GM12878 (cell line): ENCODE results near the gene WDR18. TPM values are rescaled to one million over a fixed set of nuclear protein-coding genes. Genes with fewer than 3 reads are reported as not detected.

Experiments
- ASH2L ChIP-seq: fragments of 300-600, 200-600 bp; sonication (generic); IDR thresholded peaks from 2 replicates; pipeline ENCODE4 v1.6.1; 2017; ENCODE audit warnings: low read depth, mild to moderate bottlenecking, borderline replicate concordance
- BACH1 ChIP-seq: fragments of 450-650 bp; IDR thresholded peaks from 2 replicates; pipeline ENCODE4 v1.6.1; 2017; ENCODE audit warnings: mild to moderate bottlenecking, borderline replicate concordance
- BCL11A ChIP-seq: IDR thresholded peaks from 2 replicates; pipeline ENCODE4 v1.6.1; 2011; ENCODE audit warnings: low read depth, low read length
- BRCA1 ChIP-seq: IDR thresholded peaks from 2 replicates; pipeline ENCODE4 v1.6.1; 2011; ENCODE audit warnings: low read depth, low read length, improper control_type of control experiment
- EGR1 ChIP-seq, 2 experiments: IDR thresholded peaks; 1 replicate in 1 of 2; 2 replicates in 1 of 2; pipeline ENCODE4 v1.6.1; 2011 to 2012; ENCODE audit warnings: low read depth in 2 of 2, low read length in 2 of 2, borderline replicate concordance in 1 of 2, mild to moderate bottlenecking in 1 of 2, moderate library complexity in 1 of 2
- ETV6 ChIP-seq, 2 experiments: fragments of 450-650 bp in 1 of 2; IDR thresholded peaks in 1 of 2; conservative IDR thresholded peaks in 1 of 2; 2 replicates each; pipeline ENCODE4 v1.6.1; 2014; ENCODE audit warnings: antibody characterized with exemption in 1 of 2, borderline replicate concordance in 1 of 2, low read depth in 1 of 2, mild to moderate bottlenecking in 1 of 2, moderate library complexity in 1 of 2
- HDGF ChIP-seq: fragments of 450-650 bp; IDR thresholded peaks from 2 replicates; pipeline ENCODE4 v1.6.1; 2016; ENCODE audit warnings: antibody characterized with exemption
- IRF4 ChIP-seq: IDR thresholded peaks from 2 replicates; pipeline ENCODE4 v1.6.1; 2011; ENCODE audit warnings: low read depth, low read length
- MEF2B ChIP-seq: fragments of 450-650 bp; IDR thresholded peaks from 2 replicates; pipeline ENCODE4 v1.6.1; 2018; ENCODE audit warnings: mild to moderate bottlenecking, moderate library complexity; ENCODE audit not compliant: partially characterized antibody, poor library complexity, severe bottlenecking
- MTA3 ChIP-seq: IDR thresholded peaks from 2 replicates; pipeline ENCODE4 v1.6.1; 2012; ENCODE audit warnings: low read length, inconsistent platforms, borderline replicate concordance
- MYC ChIP-seq: IDR thresholded peaks from 2 replicates; pipeline ENCODE4 v1.6.1; 2011; ENCODE audit warnings: mild to moderate bottlenecking, low read length, moderate library complexity, inconsistent platforms; ENCODE audit not compliant: insufficient read depth, insufficient replicate concordance, insufficient read length, severe bottlenecking
- NFXL1 ChIP-seq: fragments of 450-650 bp; IDR thresholded peaks from 2 replicates; pipeline ENCODE4 v1.6.1; 2017; ENCODE audit warnings: antibody characterized with exemption, mild to moderate bottlenecking, borderline replicate concordance
- NRF1 ChIP-seq: conservative IDR thresholded peaks from 2 replicates; pipeline ENCODE4 v1.6.1; 2011; ENCODE audit warnings: mild to moderate bottlenecking, low read depth, low read length, improper control_type of control experiment
- PML ChIP-seq: IDR thresholded peaks from 2 replicates; pipeline ENCODE4 v1.6.1; 2012; ENCODE audit warnings: low read length, inconsistent platforms
- POLR2A ChIP-seq: IDR thresholded peaks from 2 replicates; pipeline ENCODE4 v1.6.1; 2011; ENCODE audit warnings: low read depth, mild to moderate bottlenecking, low read length
- RFX5 ChIP-seq: IDR thresholded peaks from 2 replicates; pipeline ENCODE4 v1.6.1; 2011; ENCODE audit warnings: low read depth, low read length, improper control_type of control experiment
- SMARCA5 ChIP-seq: fragments of 450-650 bp; IDR thresholded peaks from 2 replicates; pipeline ENCODE4 v1.6.1; 2017; ENCODE audit warnings: mild to moderate bottlenecking
- SPI1 ChIP-seq: IDR thresholded peaks from 2 replicates; pipeline ENCODE4 v1.6.1; 2011; ENCODE audit warnings: low read depth, mild to moderate bottlenecking, low read length, moderate library complexity, borderline replicate concordance; ENCODE audit not compliant: insufficient read depth
- STAT3 ChIP-seq: IDR thresholded peaks from 2 replicates; pipeline ENCODE4 v1.6.1; 2011; ENCODE audit warnings: low read depth, low read length, improper control_type of control experiment
- SUPT20H ChIP-seq: IDR thresholded peaks from 2 replicates; pipeline ENCODE4 v1.6.1; 2011; ENCODE audit warnings: low read depth, mild to moderate bottlenecking, low read length, moderate library complexity, borderline replicate concordance; ENCODE audit not compliant: control insufficient read depth
- ZBTB33 ChIP-seq: fragments of 450-650 bp; IDR thresholded peaks from 2 replicates; pipeline ENCODE4 v1.6.1; 2017; ENCODE audit warnings: mild to moderate bottlenecking
- ZNF384 ChIP-seq: IDR thresholded peaks from 2 replicates; pipeline ENCODE4 v1.6.1; 2012; ENCODE audit warnings: low read depth, mild to moderate bottlenecking, low read length, improper control_type of control experiment, borderline replicate concordance
- polyA plus RNA-seq, 11 experiments: library from polyadenylated mRNA; depleted of rRNA in 4 of 11; unstranded in 6 of 11; stranded (reverse) in 5 of 11; fragments of >200 nt; fragmentation: Nextera tagmentation in 4 of 11; fragmentation: Illumina TruSeq in 1 of 11; extraction: Ambion mirVana in 4 of 11; extraction: Trizol in 1 of 11; gene quantifications; 1 replicate in 1 of 11; 2 replicates in 10 of 11; pipeline versions ENCODE4 v1.2.1 to v1.2.3, GENCODE V29; 2011 to 2016; ENCODE audit warnings: inconsistent platforms in 2 of 11, missing spikeins in 2 of 11, low read depth in 1 of 11
- total RNA-seq, 4 experiments: library from RNA; depleted of rRNA in 3 of 4; stranded (reverse); fragments of >200 nt in 3 of 4; fragmentation: Illumina TruSeq in 1 of 4; extraction: Trizol in 1 of 4; gene quantifications; 2 replicates each; pipeline versions ENCODE4 v1.2.1 to v1.2.3, GENCODE V29; 2013 to 2021
- TF ChIP-seq, protein P1 (sequence below): fragments of 150-350 bp; IDR thresholded peaks from 2 replicates; pipeline ENCODE4 v1.6.1; 2014; ENCODE audit warnings: mild to moderate bottlenecking, low read depth, low read length
- TF ChIP-seq, protein P2 (sequence below): IDR thresholded peaks from 2 replicates; pipeline ENCODE4 v1.6.1; 2011; ENCODE audit warnings: borderline replicate concordance, low read depth, mild to moderate bottlenecking, moderate library complexity, low read length; ENCODE audit not compliant: insufficient read depth, poor library complexity, severe bottlenecking

WDR18 gene
- total and polyA plus RNA-seq, 10 of the 15 experiments (the other 5 are each of a cell fraction or from before 2014, with no cell fraction given) = 3.0 to 206 (median 62.3) TPM

GRCh38 chr19:954672-955494, 29.3 kb upstream of the WDR18 start (continued):
- no peak; the same call in 1 of the 2 replicates for TF ChIP-seq MTA3
- TF ChIP-seq ZBTB33 = no peak
- TF ChIP-seq NFXL1 = no peak
- no peak for TF ChIP-seq ASH2L
- TF ChIP-seq SPI1 = no peak
- no peak; a peak in 1 of 4 replicates for TF ChIP-seq ETV6 (conservative IDR thresholded peaks at IDR 0.05 in 1 of 2, IDR thresholded peaks at IDR 0.05 in 1 of 2; ENCODE audit: borderline replicate concordance in 1 of 2, low read depth in 1 of 2)
- no peak for TF ChIP-seq STAT3
- TF ChIP-seq, protein P1, sequence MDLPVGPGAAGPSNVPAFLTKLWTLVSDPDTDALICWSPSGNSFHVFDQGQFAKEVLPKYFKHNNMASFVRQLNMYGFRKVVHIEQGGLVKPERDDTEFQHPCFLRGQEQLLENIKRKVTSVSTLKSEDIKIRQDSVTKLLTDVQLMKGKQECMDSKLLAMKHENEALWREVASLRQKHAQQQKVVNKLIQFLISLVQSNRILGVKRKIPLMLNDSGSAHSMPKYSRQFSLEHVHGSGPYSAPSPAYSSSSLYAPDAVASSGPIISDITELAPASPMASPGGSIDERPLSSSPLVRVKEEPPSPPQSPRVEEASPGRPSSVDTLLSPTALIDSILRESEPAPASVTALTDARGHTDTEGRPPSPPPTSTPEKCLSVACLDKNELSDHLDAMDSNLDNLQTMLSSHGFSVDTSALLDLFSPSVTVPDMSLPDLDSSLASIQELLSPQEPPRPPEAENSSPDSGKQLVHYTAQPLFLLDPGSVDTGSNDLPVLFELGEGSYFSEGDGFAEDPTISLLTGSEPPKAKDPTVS = no peak
- peak; percentile 76 for TF ChIP-seq BCL11A
- TF ChIP-seq SMARCA5 = peak; percentile 100
- TF ChIP-seq RFX5 = no peak
- TF ChIP-seq, protein P2, sequence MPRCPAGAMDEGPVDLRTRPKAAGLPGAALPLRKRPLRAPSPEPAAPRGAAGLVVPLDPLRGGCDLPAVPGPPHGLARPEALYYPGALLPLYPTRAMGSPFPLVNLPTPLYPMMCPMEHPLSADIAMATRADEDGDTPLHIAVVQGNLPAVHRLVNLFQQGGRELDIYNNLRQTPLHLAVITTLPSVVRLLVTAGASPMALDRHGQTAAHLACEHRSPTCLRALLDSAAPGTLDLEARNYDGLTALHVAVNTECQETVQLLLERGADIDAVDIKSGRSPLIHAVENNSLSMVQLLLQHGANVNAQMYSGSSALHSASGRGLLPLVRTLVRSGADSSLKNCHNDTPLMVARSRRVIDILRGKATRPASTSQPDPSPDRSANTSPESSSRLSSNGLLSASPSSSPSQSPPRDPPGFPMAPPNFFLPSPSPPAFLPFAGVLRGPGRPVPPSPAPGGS = peak; percentile 51
- peak in 1 of 2 experiments; percentile 91; a peak in 2 of 3 replicates for TF ChIP-seq EGR1 (IDR thresholded peaks at IDR 0.05; ENCODE audit: borderline replicate concordance in 1 of 2, low read depth in 2 of 2, low read length in 2 of 2)
- TF ChIP-seq HDGF = no peak
- TF ChIP-seq BACH1 = peak; percentile 62; the same call in 1 of the 2 replicates
- no peak for TF ChIP-seq ZNF384
- TF ChIP-seq POLR2A = peak; percentile 71
- 0 out of 2 replicates have a peak, but pooled peaks have one; percentile 65 for TF ChIP-seq PML
- peak; percentile 95 for TF ChIP-seq MEF2B
- TF ChIP-seq SUPT20H = no peak
- TF ChIP-seq MYC = no peak
- no peak for TF ChIP-seq NRF1
- TF ChIP-seq IRF4 = peak; percentile 66
- no peak for TF ChIP-seq BRCA1
